ENCODE results near the gene TBC1D22A. TPM values are rescaled to one million over a fixed set of nuclear protein-coding genes. Genes with fewer than 3 reads are reported as not detected.

The TBC1D22A gene
- total and polyA plus RNA-seq, 11 donors: 9.4 to 30.7 (median 18.6) TPM

GRCh38 chr22:47203554-47203991 lies 441.1 kb downstream of the TBC1D22A start:
- intact Hi-C loops (cut with DNase I): no loop called here
- H3K4me3 ChIP-seq: no peak overlapping the region
- WGBS, 4 donors: 68 to 76% (median 73%) methylated on average over 8 to 10 of the region's 10 CpGs
- H3K27ac ChIP-seq: no peak overlapping the region
- peaks cover 0 to 25% (median 0%) of the 10 kb centered on the region in 9 donors for H3K27me3 ChIP-seq
- peaks cover 0 to 7% (median 0%) of the 10 kb centered on the region in 12 donors for H3K4me1 ChIP-seq
- no peak for TF ChIP-seq POLR2A (IDR thresholded peaks at IDR 0.05)
- no peak for TF ChIP-seq CTCF (IDR thresholded peaks at IDR 0.05)
- DNase-seq (peak in 1 of 5 donors; percentile 37), ATAC-seq (no peak)
- no peaks in the 10 kb centered on the region for H3K36me3 ChIP-seq
- no peaks in the 10 kb centered on the region for H3K9me3 ChIP-seq

- H3K4me1 ChIP-seq: peaks cover 0 to 7% (median 0%) of the 10 kb centered on the region in 12 donors
- no peak overlapping the region for H3K4me3 ChIP-seq
- no peaks in the 10 kb centered on the region for H3K9me3 ChIP-seq
- intact Hi-C loops (cut with DNase I): no loop called here
- H3K36me3 ChIP-seq: no peaks in the 10 kb centered on the region
- H3K27ac ChIP-seq: no peak overlapping the region
- TF ChIP-seq POLR2A (IDR thresholded peaks at IDR 0.05) (no peak), CTCF (IDR thresholded peaks at IDR 0.05) (no peak)
- WGBS, 4 donors: 72 to 78% (median 75%) methylated on average over 28 of the region's 28 CpGs
- DNase-seq: peak in 1 of 5 donors; percentile 42
- ATAC-seq: no peak
- H3K27me3 ChIP-seq: peaks cover 0 to 19% (median 0%) of the 10 kb centered on the region in 9 donors
Measured at GRCh38 chr22:47204002-47204979, 441.8 kb downstream of the TBC1D22A start.

- Histone ChIP-seq H3K4me3 (no peak overlapping the region), H3K9me3 (no peaks in the 10 kb centered on the region), H3K27ac (no peak overlapping the region), H3K27me3 (peaks cover 0 to 18% (median 0%) of the 10 kb centered on the region in 9 donors), H3K4me1 (peaks cover 0 to 6% (median 0%) of the 10 kb centered on the region in 12 donors), H3K36me3 (no peaks in the 10 kb centered on the region)
- DNase-seq (no peak), ATAC-seq (no peak)
- TF ChIP-seq POLR2A (IDR thresholded peaks at IDR 0.05): no peak
- TF ChIP-seq CTCF (IDR thresholded peaks at IDR 0.05): no peak
- WGBS, 4 donors: 82 to 93% (median 88%) methylated on average over 13 of the region's 13 CpGs
- intact Hi-C loops (cut with DNase I): no loop called here
Measured at GRCh38 chr22:47205081-47205491, 442.6 kb downstream of the TBC1D22A start.

- intact Hi-C loops (cut with DNase I): no loop called here
Measured at GRCh38 chr22:47205554-47205953, 443.1 kb downstream of the TBC1D22A start.

More at GRCh38 chr22:47205554-47205953, 443.1 kb downstream of the TBC1D22A start:
- ATAC-seq (no peak), DNase-seq (peak in 1 of 5 donors; percentile 28)
- 83 to 86% (median 85%) methylated on average over 8 to 10 of the region's 10 CpGs for WGBS, 4 donors
- H3K36me3 ChIP-seq: no peaks in the 10 kb centered on the region
- H3K27ac ChIP-seq: no peak overlapping the region
- no peaks in the 10 kb centered on the region for H3K9me3 ChIP-seq
- peaks cover 0 to 1% (median 0%) of the 10 kb centered on the region in 12 donors for H3K4me1 ChIP-seq
- TF ChIP-seq POLR2A (IDR thresholded peaks at IDR 0.05) (no peak), CTCF (IDR thresholded peaks at IDR 0.05) (no peak)
- no peak overlapping the region for H3K4me3 ChIP-seq
- peaks cover 0 to 18% (median 0%) of the 10 kb centered on the region in 9 donors for H3K27me3 ChIP-seq

Data from heart left ventricle (tissue), 16 donors.